Neural progenitor cell (in vitro differentiated cells): ENCODE measurements around the gene SNTG2.

Experiments used
- CTCF ChIP-seq: fragments of 200-600 bp; sonication (generic); IDR thresholded peaks from 2 replicates; pipeline ENCODE4 v1.5.1; 2017; ENCODE audit warnings: antibody characterized with exemption, mild to moderate bottlenecking
- EZH2 ChIP-seq: fragments of 200-600 bp; sonication (generic); IDR thresholded peaks from 2 replicates; pipeline ENCODE4 v1.6.1; 2017; ENCODE audit warnings: antibody characterized with exemption, mild to moderate bottlenecking, moderate library complexity

- TF ChIP-seq CTCF (no peak), EZH2 (no peak)
These were observed 13.9 kb downstream of the SNTG2 start for GRCh38 chr2:964562-964961.
